Parathyroid adenoma (tissue), 2 donors: ENCODE data around the gene NCCRP1.

Source experiments
- H2AFZ ChIP-seq: fragments of 300-600 bp; sonication (generic); one replicate; pipeline ENCODE4 v1.7.0; 2017; ENCODE audit warnings: antibody characterized with exemption, mild to moderate bottlenecking
- H3K27ac ChIP-seq: fragments of 300-600 bp; sonication (generic); one replicate; pipeline ENCODE4 v1.7.0; 2017
- H3K27me3 ChIP-seq: fragments of 300-600 bp; sonication (generic); one replicate; pipeline ENCODE4 v1.7.0; 2017; ENCODE audit warnings: low read length; ENCODE audit not compliant: control insufficient read depth, insufficient read depth
- H3K36me3 ChIP-seq: fragments of 300-600 bp; sonication (generic); one replicate; pipeline ENCODE4 v1.7.0; 2017; ENCODE audit warnings: low read length; ENCODE audit not compliant: control insufficient read depth, insufficient read depth
- H3K4me1 ChIP-seq: fragments of 300-600 bp; sonication (generic); one replicate; pipeline ENCODE4 v1.7.0; 2017; ENCODE audit warnings: control low read depth
- H3K4me2 ChIP-seq: fragments of 300-600 bp; sonication (generic); one replicate; pipeline ENCODE4 v1.7.0; 2017; ENCODE audit warnings: low read length
- H3K4me3 ChIP-seq: fragments of 300-600 bp; sonication (generic); one replicate; pipeline ENCODE4 v1.7.0; 2017; ENCODE audit warnings: low read depth, low read length
- H3K79me2 ChIP-seq: fragments of 300-600 bp; sonication (generic); one replicate; pipeline ENCODE4 v1.7.0; 2017; ENCODE audit warnings: control low read depth
- H3K9ac ChIP-seq: fragments of 300-600 bp; sonication (generic); one replicate; pipeline ENCODE4 v1.7.0; 2017; ENCODE audit warnings: mild to moderate bottlenecking
- H3K9me3 ChIP-seq: fragments of 300-600 bp; sonication (generic); one replicate; pipeline ENCODE4 v1.7.0; 2017; ENCODE audit warnings: low read length; ENCODE audit not compliant: control insufficient read depth
- CTCF ChIP-seq: fragments of 300-600 bp; sonication (generic); IDR thresholded peaks from one replicate; pipeline ENCODE4 v1.7.0; 2017; ENCODE audit warnings: antibody characterized with exemption, mild to moderate bottlenecking
- donor health status: primary hyperparathyroidism.

The NCCRP1 gene

DNA sequence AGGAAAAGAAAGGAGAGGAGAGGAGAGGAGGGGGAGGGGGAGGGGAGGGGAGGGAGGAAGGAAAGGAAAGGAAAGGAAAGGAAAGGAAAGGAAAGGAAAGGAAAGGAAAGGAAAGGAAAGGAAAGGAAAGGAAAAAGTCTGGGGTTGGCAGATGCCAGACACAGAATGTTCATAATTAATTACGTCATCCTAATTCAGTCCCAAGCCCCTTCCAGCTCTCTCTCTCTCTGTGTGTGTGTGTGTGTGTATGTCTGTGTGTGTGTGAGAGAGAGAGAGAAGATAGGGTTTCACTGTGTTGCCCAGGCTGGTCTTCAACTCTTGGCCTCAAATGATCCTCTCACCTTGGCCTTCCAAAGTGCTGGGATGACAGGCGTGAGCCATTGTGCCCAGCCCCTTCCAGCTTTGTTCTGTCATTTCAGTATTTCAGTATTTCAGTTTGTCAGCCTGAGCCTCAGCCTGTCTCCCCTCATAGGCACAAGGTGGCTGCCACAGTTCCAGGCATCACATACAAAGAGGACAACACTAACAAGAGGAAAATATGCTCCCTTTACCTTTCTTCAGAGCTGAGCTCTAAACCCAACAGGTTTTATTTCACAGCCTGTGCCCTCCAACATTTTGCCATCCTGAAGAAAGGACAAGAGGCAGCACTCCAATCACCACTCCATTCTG lies 33.5 kb downstream of the NCCRP1 start:
- TF ChIP-seq CTCF = no peak
- Histone ChIP-seq H3K36me3 (no peaks in the 10 kb centered on the region), H2AFZ (no peak overlapping the region), H3K4me3 (no peak overlapping the region), H3K4me2 (no peak overlapping the region), H3K9me3 (no peaks in the 10 kb centered on the region), H3K9ac (no peak overlapping the region), H3K79me2 (no peaks in the 10 kb centered on the region), H3K27me3 (no peaks in the 10 kb centered on the region), H3K27ac (no peak overlapping the region), H3K4me1 (no peaks in the 10 kb centered on the region)

GRCh38 chr19:39232708-39233107 lies 35.9 kb downstream of the NCCRP1 start:
- no peak overlapping the region for H3K27ac ChIP-seq
- no peaks in the 10 kb centered on the region for H3K9me3 ChIP-seq
- no peak overlapping the region for H3K4me2 ChIP-seq
- no peaks in the 10 kb centered on the region for H3K4me1 ChIP-seq
- no peak for TF ChIP-seq CTCF
- H3K9ac ChIP-seq = no peak overlapping the region
- no peaks in the 10 kb centered on the region for H3K27me3 ChIP-seq
- H2AFZ ChIP-seq = no peak overlapping the region
- H3K4me3 ChIP-seq = no peak overlapping the region
- H3K36me3 ChIP-seq = no peaks in the 10 kb centered on the region
- H3K79me2 ChIP-seq = no peaks in the 10 kb centered on the region

GRCh38 chr19:39236527-39236926 lies 39.8 kb downstream of the NCCRP1 start:
- no peaks in the 10 kb centered on the region for H3K4me1 ChIP-seq
- H3K9me3 ChIP-seq = no peaks in the 10 kb centered on the region
- H3K36me3 ChIP-seq = no peaks in the 10 kb centered on the region
- no peak overlapping the region for H3K27ac ChIP-seq
- TF ChIP-seq CTCF = no peak
- H3K27me3 ChIP-seq = no peaks in the 10 kb centered on the region
- H3K79me2 ChIP-seq = no peaks in the 10 kb centered on the region
- H3K4me2 ChIP-seq = no peak overlapping the region
- H3K4me3 ChIP-seq = no peak overlapping the region
- H3K9ac ChIP-seq = no peak overlapping the region
- no peak overlapping the region for H2AFZ ChIP-seq

DNA sequence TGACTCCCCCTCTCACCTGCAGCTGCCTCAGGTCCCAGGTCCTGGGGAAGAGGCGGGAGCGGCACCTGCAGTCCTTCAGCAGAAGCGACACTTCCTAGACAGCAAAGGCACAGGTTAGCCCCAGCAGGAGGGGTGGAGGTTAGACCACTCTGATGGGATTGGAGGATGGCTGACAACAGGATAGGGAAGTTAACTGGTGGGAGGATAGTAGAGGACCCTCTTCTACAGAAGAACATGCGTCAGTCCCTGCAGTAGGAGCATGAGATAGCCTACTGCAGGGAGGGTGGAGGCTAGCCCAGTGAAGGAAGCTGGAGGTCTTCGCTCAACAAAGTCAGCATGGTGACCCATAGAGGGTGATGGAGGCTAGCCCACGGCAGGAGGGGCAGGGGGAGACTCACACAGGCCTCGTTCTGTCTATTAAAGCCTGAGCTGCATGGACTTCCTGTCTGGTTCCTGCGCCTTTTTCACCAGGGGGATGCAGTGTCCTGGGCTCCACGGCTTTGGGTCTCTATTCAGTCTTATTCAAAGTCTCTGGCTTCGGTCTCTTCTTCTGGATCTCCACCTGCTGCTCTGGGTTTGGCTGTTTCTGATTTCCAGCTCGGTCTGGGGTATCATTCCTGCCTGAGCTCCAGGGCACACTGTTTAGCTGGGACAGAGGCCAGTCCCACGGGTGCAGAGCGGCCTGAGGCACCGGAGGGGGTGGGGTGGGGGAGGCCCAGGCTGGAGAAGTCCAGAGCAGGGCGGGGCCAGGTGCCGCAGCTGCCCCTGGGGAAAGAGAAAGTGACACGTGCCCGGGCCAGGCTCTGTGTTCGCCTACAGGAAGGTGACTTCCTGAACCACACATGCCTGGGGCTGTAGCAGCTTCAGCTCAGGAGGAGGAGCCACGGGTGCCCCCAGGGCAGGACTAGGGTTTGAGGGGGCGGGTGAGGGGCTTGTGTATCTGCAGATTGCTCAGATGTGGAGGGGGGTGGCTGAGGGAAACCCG lies 40.7 kb downstream of the NCCRP1 start:
- Histone ChIP-seq H3K4me3 (peak overlapping the region; percentile 4), H2AFZ (peak overlapping the region; percentile 74), H3K4me1 (no peaks in the 10 kb centered on the region), H3K79me2 (no peaks in the 10 kb centered on the region), H3K9me3 (no peaks in the 10 kb centered on the region), H3K4me2 (peak overlapping the region; percentile 49), H3K27me3 (no peaks in the 10 kb centered on the region), H3K9ac (no peak overlapping the region), H3K36me3 (no peaks in the 10 kb centered on the region), H3K27ac (no peak overlapping the region)
- TF ChIP-seq CTCF = no peak
